ENCODE measurements around the gene KANK4. TPM values are rescaled to one million over a fixed set of nuclear protein-coding genes. Genes with fewer than 3 reads are reported as not detected.

The KANK4 gene
- total and polyA plus RNA-seq, 2 of the 8 experiments (the other 6 are each of a cell fraction or from before 2014, with no cell fraction given): 0.22 to 0.26 TPM

DNA sequence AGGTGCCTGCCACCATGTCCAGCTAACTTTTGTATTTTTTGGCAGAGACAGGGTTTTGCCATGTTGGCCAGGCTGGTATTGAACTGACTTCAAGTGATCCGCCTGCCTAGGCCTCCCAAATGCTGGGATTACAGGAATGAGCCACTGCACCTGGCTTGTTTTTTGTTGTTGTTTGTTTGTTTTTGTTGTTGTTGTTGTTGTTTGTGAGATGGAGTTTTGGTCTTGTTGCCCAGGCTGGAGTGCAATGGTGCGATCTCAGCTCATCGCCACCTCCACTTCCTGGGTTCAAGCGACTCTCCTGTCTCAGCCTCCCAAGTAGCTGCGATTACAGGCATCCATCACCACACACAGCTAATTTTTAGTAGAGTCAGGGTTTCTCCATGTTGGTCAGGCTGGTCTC is 131.7 kb downstream of the KANK4 start (continued):
- TF ChIP-seq, protein P1, sequence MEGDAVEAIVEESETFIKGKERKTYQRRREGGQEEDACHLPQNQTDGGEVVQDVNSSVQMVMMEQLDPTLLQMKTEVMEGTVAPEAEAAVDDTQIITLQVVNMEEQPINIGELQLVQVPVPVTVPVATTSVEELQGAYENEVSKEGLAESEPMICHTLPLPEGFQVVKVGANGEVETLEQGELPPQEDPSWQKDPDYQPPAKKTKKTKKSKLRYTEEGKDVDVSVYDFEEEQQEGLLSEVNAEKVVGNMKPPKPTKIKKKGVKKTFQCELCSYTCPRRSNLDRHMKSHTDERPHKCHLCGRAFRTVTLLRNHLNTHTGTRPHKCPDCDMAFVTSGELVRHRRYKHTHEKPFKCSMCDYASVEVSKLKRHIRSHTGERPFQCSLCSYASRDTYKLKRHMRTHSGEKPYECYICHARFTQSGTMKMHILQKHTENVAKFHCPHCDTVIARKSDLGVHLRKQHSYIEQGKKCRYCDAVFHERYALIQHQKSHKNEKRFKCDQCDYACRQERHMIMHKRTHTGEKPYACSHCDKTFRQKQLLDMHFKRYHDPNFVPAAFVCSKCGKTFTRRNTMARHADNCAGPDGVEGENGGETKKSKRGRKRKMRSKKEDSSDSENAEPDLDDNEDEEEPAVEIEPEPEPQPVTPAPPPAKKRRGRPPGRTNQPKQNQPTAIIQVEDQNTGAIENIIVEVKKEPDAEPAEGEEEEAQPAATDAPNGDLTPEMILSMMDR (IDR thresholded peaks at IDR 0.05; ENCODE audit: control extremely low read depth in 1 of 3, insufficient read depth in 1 of 3, low read depth in 1 of 3, low read length in 3 of 3): no peak
- TF ChIP-seq, protein P2, sequence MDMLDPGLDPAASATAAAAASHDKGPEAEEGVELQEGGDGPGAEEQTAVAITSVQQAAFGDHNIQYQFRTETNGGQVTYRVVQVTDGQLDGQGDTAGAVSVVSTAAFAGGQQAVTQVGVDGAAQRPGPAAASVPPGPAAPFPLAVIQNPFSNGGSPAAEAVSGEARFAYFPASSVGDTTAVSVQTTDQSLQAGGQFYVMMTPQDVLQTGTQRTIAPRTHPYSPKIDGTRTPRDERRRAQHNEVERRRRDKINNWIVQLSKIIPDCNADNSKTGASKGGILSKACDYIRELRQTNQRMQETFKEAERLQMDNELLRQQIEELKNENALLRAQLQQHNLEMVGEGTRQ (IDR thresholded peaks at IDR 0.05; ENCODE audit: low read length): no peak
- TF ChIP-seq HDAC6 (IDR thresholded peaks at IDR 0.05; ENCODE audit: low read depth, low read length) (no peak), GABPA (IDR thresholded peaks at IDR 0.05; ENCODE audit: borderline replicate concordance, insufficient read depth, low read length) (no peak), SRF (IDR thresholded peaks at IDR 0.05; ENCODE audit: low read depth, low read length) (no peak)

Small RNA genes within 50 kb of the gene (small RNA-seq; reads per million reads assigned to genes)
- gene RNU6-371P (ENCODE audit: insufficient read depth): not detected

Other genes with a start within 250 kb of the KANK4 start
- gene L1TD1, start 124.6 kb downstream of the KANK4 start, total RNA-seq (2021; fragmentation: NEBNext Ultra II Directional; extraction: Animal tissue kit (Norgen Biotek cat#: 25700)): 425 and 441 TPM in 2 replicates
- gene L1TD1, start 124.6 kb downstream of the KANK4 start, polyA plus RNA-seq (2011; rRNA removed): 20.8 and 35.3 TPM in 2 replicates
- gene USP1, start 117.6 kb upstream of the KANK4 start, total RNA-seq (2021; fragmentation: NEBNext Ultra II Directional; extraction: Animal tissue kit (Norgen Biotek cat#: 25700)): 48.3 and 49.6 TPM in 2 replicates
- 7.3 and 9.1 TPM in 2 replicates for gene USP1, start 117.6 kb upstream of the KANK4 start, polyA plus RNA-seq (2011; rRNA removed)

All from H1 (cell line).